Measurements from ENCODE around the gene MALSU1. TPM values are rescaled to one million over a fixed set of nuclear protein-coding genes. Genes with fewer than 3 reads are reported as not detected.
A peak's percentile ranks its signal among the peaks of the same experiment; 100 is the strongest.
"Not testable (repeated sequence)": the region's sequence is repeated elsewhere in the genome, so short reads cannot be mapped to it uniquely, and the experiment has no call there.

MALSU1 gene
- total RNA-seq, 1 donor from 2014 or later = 36.7 TPM

DNA sequence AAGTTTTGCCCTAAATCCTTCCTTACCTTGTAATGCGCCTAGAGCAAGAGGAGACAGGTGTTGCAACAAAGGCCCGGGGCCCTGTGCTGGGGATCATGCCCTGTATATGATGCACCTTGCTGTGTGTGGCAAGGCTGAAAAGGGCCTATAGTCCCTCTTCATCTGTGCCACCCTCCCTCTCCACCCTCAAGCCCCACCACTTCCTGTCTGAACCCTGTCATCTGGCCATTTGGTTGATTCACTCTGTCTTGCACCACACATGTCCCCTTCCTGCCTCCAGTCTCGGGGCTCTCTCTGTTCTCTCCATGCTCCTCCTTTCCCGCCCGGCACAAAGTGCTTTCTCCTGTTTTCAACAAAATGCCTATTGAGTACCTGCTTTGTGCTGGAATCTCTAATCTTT is 11.5 kb upstream of the MALSU1 start:
- ATAC-seq = no peak

DNA sequence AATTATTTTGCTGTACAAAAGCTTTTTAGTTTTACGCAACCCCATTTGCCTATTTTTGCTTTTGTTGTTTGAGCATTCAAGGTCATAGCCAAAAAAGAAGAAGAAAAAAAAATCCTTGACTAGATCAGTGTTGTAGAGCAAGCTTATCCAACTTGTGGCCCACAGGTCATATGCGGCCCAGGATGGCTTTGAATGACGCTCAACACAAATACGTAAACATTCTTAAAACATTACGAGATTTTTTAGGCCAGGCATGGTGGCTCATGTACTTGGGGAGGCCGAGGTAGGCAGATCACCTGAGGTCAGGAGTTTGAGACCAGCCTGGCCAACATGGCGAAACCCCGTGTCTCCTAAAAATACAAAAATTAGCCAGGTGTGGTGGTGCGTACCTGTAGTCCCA is 8.1 kb upstream of the MALSU1 start:
- no peak for ATAC-seq

DNA sequence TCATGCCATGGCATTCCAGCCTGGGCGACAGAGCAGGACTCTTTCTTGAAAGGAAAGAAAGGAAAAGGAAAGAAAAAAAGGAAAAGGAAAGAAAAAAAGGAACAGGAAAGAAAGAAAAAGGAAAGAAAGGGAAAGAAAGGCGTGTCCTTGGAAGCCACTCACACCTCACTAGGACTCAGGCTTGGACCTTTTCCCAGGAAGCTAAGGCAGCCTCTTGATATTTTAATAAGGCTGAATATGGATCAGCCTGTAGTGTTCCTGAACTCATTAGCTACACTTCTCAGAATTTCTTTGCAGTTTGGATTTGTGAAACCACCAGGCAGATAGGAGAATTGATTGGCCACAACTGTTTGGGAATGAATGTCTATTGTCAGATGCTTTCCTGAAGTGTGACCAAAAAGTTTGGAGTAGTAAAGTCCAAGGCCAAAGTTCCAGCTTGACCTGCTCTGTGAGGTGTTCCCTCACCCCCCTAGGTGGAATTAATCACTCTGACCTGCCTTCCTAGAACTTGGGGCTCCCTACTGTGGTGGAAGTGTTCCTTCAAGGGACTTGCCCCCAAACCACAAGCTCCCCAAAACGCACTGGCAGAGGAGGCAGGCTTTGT is 7.1 kb upstream of the MALSU1 start:
- no peak for ATAC-seq

DNA sequence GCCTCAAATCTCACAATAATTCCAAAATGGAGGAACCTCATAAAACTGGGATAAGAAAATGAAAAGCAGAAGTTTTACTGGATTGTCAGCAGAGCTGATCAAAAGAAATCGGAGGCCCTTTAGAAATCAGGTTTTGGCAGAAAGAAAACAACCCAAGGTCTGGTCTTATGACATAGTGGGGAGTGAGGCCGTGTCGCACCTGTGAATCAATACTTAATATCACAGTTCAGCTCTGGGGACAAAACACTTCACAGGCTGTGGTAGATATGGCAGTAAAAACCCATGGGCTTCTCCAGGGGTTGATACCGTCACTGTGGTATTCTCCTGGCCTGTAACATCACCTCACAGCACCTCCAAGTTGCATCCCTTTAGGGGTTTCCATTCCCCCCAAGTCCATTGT is 6.5 kb upstream of the MALSU1 start:
- no peak for ATAC-seq

DNA sequence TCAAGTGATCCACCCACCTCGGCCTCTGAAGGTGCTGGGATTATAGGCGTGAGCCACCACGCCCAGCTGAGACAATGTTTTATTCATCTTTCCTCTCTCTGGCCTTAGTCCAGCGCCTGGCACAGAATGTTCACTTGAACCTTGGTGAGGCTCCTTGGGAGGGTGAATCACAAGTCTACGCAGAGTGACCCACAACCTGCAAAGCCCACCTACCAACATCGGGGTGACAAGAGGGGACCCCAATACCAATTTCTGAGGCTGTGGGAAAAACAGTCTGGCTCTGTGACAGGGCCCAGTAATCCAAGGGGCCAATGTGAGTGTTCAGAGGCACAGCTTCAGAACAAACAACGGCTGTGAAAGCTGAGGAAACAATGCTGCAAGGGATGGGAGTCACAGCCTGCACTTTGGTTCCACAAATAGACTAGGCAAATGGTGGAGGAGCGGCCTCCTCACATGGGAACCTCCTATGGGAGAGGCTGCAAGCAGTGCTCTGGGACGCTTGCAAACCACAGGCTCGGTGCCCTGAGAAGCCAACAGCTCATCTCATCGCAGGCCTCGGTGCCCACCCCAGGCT is 5.6 kb upstream of the MALSU1 start:
- ATAC-seq = peak; percentile 52

DNA sequence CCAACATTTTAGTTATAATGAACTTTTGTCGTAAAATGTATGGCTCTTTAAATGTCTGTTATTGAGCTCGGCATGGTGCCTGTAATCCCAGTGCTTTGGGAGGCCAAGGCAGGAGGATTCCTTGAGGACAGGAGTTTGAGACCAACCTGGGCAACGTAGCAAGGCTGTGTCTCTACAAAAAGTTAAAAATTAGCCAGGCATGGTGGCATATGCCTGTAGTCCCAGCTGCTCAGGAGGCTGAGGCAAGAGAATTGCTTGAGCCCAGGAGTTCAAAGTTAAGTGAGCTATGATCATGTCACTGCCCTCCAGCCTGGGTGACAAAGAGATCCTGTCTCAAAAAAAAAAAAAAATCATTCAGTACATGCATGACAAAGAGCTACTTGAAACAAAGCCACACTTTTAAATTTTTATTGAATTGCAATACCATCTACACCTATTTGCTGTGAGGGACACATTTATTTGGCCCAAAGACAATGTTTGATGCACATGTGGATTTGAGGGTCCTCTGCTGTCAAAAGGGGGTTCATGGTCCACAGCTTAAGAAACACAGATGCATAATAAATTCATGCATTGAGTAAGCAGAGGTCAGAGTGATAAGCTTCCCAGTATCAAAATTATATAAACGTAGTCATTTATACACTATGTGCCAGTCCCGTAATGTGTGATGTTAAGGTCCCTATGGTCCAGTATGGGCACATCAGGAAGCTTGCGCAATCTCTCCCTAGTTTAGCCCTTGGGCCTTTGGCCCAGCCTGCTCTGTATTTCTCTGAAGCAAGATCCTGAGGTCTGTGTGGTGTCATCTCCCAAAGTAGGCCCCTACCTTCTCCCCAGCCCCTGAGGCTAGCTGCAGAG is 4.4 kb upstream of the MALSU1 start:
- ATAC-seq = no peak

DNA sequence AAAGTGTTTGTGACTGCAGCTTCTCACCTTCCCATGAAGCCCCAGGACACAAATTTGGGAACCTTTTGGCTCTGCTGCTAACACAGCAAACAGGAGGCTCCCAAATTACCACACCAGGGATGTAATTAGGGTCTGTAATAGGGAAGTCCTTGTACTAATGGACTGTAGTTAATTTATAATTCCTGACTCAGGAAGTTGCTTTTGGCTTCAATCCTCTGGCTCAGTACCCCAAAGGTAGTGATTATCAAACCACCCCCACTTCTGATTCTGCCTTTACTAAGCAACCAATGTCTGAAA is 3.8 kb upstream of the MALSU1 start:
- ATAC-seq = no peak

DNA sequence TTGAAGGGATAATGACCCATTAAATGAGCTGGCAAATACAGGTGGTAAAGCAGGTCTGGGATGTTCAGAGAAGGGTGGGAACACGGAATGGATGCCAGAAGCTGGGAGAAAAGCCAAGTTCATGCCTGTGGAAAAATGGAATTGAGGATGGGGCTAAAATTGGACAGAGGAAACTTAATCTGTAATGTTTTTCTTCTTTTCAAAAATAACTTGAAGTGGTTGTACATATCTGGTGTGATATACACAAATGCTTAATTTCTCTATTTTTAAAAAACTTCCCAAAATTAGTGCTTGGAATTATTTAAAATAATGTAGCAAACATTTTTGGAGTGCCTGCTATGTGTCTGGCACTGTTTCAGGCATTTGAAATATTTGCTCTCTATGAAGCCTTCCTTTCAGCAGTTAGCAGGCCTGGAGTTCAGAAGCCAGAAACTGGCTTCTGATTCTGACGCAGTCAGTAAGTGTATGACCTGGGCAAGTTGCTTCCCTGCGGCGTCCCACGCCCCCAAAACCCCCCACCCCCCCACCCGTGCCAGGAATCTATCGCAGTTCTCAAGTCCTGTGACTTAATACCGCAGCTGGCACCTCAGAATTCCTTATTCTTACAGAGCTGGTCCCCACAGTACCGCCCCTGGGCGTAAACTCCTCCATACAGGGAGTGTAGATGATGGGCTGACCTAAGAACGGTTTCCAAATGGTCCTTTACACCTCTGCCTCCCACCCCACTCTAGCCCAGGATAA is 828 bp upstream of the MALSU1 start:
- no peak for ATAC-seq

DNA sequence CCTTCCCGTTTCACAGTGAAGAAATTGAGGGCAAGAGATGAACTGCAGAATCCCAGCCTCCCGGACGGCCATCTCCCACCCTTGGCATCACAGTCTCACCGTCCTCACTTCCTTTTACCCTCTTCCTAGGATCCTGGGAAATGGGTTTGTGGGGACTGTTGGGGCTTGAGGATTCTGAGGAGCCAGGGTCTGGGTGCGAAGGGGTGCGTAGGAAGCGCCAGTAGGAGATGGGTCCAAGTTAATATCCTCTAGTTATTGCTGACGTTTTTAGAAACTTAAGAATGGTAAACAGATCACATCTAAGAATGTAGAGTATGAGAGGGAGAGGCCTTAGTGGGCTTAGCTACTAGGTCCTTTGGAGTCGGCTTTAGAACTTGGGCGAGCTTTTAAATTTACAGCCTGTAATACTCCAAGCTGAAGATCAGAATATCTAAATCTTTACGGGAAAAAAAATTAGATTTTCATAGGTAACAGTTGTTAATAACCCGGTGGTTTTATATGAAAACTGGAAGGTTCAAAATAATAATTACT is 696 bp downstream of the MALSU1 start:
- peak; percentile 3 for ATAC-seq

DNA sequence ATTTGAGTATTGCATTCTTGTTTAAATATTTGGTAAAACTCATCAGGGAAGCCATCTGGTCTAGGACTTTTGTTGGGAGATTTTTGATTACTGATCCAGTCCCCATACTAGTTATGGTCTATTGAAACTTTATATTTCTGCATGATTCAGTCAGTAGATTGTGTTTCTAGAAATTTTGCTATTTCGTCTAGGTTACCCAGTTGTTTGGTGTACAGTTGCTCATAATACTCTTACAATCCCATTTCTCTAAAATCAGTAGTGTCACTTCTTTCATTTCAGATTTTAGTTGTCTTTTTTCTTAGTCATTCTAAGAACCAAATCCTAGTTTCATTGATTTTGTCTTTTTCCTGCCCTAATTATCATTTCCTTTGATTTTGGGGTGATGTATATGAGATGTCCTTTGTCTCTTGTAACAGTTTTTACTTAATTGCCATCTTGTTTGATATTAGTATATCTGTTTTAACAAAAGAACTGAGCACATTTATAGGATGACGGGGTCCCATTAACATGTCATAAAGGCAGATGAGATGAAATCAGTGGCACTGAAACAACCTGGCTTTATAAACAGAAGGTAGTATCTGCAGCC is 7.9 kb downstream of the MALSU1 start:
- ATAC-seq = no peak

DNA sequence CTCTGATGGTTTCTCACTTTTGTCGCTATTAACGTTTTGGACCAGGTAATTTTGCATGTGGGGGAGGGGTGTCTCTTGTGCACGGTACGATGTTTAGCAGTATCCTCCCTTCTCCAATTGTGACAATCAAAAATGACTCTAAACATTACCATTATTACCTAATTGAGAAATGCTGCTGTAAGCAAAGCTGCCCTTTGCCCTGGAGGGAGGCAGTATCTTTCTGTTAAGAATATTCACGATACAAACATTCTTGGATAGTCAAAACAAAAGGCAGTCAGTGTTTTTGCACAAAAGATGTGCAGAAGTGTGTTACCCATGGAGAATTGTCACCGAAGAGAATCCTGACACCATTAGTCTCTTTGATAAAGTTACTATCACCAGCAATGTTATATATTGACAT is 9.6 kb downstream of the MALSU1 start:
- no peak for ATAC-seq

DNA sequence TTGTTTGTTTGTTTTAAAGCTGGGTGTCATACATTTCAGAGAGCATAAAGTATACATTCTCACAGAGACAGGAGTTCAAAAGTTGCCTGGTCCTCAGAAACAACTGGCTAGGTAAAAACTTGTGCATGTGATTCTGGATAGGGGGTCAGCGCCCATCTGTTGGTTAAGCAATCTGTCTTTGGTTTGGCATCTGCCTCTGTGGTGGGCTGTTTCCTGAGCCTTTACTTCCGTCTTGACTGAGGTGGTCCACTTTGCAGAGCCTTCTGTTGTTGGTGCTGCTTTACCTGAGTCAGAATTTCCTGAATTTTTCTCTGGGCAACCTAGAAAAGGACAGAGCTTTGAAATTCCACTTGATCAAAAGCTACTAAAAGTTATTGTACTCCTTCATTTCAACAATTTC is 13.0 kb downstream of the MALSU1 start:
- not testable (repeated sequence) for ATAC-seq

DNA sequence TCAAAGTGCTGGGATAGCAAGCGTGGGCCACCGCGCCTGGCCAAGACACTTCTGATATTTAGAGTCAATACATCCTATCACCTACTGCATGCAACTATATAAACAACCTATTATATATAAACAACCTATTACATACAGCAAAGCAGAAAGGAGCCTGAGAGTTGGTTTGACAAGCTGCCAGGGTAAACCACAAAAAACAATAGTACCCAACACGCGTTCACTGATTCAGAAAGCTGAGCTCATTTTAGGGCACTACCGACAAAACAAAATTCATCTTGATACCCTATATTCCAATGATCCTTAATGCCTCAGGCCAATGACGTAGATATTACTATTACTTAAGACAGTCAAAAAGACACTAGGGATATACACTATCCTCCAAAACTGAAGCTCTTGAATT is 16.2 kb downstream of the MALSU1 start:
- no peak for ATAC-seq

DNA sequence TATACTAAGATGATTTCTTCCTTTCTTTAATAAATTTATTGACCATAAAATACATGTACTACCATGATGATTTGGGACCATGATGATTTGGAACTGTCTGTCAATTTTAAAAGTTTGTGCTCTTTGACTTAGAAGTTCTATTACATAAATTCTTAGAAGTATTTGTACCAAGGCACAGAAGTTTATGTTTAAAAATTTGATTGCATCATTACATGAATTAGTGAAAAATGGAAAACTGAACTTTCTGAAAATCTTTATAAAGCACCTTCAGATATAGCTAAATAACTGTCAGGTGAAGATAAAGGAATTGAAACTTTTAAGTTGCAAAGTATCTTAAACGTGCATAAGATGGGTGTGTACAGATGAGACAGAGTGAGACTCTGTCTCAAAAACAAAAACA is 32.0 kb downstream of the MALSU1 start:
- no peak for ATAC-seq

DNA sequence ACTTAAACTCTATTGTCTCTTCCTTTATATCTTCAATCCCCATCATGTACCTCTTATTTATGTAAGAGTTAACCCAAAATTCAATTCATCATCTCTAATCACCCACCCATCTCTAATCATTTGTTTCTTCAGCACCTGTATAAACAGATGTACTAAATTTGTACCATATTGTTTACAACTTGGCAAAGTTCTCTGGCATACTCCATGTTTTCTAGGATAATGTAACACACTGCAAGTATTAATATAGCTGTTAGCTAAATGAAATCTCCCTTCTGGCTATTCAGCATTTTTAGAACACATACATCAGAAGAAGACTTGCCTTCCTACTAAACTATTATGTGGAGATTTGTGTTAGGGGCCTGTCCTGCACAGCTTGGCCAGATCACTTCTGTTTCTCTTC is 33.1 kb downstream of the MALSU1 start:
- no peak for ATAC-seq

DNA sequence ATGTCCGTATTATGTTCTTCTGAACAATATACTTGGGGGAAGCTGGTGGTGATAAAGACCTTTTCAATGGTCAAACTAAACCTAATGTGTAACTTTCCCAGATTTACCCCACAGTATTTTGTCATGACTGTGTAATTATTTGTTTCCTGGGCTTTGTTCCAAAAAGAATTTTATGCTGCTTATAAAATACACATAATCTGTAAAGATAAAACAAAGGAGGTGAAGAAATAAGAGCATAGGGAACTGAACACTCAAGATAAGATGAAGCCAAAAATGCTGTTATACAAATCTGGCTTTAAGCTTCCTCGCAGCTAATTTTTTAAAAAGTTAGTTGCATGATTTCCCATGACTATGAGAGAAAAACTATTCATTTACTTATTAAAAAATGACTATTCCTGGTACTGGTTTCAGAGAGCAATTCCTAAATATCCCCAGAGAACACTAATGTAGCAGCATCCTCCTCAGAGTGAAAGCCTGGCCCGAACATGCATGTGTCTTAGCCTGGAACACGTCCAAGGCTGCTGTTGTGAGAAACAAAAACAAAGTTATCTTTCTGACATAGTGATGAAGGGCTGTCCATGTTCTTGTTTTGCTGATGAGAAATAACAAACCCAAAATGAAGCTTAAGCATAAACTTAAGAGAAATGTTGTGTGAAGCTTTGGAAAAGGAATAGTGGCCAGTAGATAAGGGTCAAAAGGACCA is 33.9 kb downstream of the MALSU1 start:
- ATAC-seq = no peak

DNA sequence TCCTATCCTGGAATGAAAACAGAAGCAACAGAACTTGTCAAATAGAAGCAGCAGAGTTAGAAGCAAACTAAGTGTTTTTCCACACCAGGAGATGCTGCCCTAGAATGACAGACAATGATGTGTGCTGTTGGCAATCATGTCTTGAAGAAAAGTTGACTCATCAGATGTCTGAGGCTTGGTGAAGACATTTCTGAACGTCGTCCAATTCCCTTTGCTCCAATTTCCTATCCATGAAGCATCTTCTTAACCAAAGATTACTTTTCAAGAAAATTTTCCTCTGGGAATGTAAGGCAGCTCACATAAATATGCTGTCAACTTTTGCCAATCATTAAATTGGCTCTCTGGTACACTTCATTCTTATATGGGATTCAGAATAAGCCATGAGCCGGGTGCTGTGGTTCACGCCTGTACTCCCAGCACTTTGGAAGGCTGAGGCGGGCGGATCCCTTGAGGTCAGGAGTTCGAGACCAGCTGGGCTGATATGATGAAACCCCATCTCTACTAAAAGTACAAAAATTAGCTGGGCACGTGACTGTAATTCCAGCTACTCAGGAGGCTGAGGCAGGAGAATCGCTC is 34.6 kb downstream of the MALSU1 start:
- peak; percentile 57 for ATAC-seq

DNA sequence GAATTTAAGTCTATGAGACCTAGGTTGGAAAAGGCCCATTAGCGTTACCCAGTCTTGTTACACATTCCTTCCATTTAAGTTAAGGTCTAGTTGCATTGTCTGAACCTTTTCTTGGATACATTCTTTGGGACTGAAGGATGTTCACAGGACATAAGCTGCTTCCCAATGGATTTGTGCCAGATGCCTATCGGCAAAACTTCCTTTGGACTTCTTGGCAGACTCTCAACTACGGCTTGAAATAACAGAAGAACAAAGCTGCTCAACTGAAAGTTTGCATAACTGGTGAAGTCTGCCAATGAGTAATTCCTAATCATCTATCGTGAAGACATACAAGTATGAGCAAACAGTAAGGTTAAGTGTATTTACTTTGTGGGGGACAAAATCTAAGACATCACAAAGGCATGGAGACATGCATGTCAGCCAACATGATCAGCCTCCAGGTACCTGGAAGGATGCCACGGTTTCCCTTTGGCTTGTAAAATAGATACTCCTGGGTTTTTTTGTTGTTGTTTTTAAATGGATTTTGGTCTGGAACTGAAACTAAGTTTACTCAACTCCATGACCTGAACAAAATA is 35.4 kb downstream of the MALSU1 start:
- ATAC-seq = peak; percentile 93

DNA sequence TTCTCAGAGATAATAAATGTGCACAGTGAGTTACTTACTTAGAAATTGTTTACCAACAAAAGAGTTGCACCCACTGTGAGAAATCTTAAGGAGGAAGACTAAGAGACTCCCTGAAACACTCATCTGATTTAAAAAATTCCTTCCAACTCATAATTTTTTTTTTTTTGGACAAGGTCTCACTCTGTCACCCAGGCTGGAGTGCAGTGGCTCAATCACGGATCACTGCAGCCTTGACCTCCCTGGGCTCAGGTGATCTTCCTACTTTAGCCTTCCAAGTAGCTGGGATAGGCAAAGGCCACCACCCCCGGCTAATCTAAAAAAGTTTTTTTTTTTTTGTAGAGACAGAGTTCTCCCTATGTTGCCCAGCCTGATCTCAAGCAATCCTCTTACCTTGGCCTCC is 36.0 kb downstream of the MALSU1 start:
- ATAC-seq = no peak

DNA sequence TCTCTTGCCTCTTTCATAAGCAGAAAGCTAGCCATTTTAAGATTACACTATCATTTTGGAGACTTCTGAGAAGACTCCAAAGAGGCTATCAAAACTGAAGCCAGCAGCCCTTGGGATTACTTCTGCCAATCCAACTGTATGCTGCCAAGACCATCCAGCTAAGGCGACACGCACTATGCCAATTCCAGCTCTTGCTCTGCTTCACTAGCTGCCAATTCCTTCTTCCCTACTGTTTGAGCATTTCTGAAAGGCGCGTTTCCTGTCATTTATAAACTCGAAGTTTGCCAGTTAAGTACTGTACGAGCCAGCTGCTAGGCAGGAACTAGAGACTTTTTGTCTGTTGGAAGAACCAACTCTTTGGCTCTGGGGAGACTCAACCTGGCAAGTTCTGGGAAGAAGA is 36.5 kb downstream of the MALSU1 start:
- ATAC-seq = no peak

DNA sequence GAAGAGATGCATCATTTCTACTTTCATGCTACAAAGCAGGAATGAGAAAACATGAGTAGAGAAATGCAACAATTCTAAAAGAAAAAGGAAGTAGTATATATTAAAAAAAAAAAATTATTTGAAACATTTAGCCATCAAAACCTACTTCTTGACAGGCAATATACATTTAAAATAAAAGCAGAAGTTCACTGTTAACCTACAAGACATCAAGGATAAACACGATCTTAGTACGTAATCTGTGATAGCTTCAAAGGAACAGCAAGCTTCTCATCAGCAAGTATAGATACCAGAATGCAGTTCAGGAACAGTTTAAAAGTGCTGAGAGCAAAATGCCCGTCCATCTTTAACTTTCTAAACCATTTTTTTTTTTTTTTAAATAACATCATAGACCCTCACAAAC is 36.9 kb downstream of the MALSU1 start:
- ATAC-seq = no peak

Data from esophagus mucosa (tissue), 1 donor.